ENCODE data around the gene ITPKA. TPM values are rescaled to one million over a fixed set of nuclear protein-coding genes. Genes with fewer than 3 reads are reported as not detected.
A peak's percentile ranks its signal among the peaks of the same experiment; 100 is the strongest.
"Not testable (repeated sequence)": the region's sequence is repeated elsewhere in the genome, so short reads cannot be mapped to it uniquely, and the experiment has no call there.

ITPKA gene
- polyA plus RNA-seq (ENCODE audit: insufficient read length in 4 of 4), result under 1 TPM; 0.55 to 0.91 (median 0.78) TPM

- no peak for DNase-seq (ENCODE audit: low read depth in 4 of 4, low spot score in 2 of 4)
These were observed at the start of gene ITPKA for GRCh38 chr15:41493205-41493901. Gene ITPKA (plus strand): TSS chr15:41493874. CDS start chr15:41493928, 54 bp downstream.

DNA sequence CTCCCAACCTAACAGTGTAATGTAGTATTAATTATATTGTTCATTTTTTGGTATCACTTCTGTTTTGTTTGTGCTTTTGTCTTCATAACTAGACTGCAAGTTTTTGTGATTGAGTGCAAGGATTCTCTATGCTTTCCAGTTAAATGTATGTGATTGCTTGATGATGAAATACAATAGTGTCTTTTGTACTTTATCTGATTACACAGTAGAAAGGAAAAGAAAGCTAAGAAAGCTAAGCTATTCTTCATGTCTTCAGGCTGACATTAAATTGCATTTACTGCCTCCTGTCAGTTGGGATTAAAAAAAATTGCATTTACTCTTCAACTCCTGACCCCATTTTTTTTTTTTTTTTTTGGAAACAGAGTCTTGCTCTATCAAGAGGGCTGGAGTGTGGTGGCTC, 48.3 kb upstream of the ITPKA start:
- no peak for DNase-seq (ENCODE audit: low read depth in 4 of 4, low spot score in 2 of 4)

DNA sequence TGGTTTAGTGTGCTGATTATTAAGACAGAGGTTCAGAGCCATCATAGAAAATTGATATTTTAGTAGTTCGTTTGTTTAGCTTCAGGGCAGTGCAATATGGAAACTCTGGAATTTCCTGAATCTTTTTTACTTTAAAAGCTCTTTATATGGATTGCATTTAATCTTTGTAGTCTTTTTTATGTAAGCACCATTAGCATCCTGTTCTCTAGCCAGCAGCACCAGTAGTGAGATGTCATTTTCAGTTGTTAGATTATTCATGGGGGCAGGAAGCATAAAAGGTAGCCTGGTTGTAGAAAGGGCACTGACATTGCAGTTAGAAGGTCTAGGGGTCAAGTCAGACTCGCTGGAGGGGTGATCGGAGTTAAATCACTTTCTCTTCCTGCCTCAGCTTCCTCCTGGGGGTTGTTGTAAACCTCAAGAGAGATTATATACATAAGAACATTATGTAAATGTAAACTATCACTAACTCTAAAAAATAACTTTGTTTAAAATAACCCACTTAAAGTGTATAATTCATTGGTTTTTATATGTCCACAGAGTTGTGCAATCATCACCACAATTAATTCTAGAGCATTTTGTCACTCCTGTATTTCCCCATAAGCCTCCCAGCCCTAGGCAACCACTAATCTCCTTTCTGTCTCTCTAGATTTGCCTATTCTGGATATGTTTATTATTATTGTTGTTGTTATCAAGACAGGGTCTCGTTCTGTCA, 31.4 kb upstream of the ITPKA start:
- no peak for DNase-seq (ENCODE audit: low read depth in 4 of 4, low spot score in 2 of 4)

DNA sequence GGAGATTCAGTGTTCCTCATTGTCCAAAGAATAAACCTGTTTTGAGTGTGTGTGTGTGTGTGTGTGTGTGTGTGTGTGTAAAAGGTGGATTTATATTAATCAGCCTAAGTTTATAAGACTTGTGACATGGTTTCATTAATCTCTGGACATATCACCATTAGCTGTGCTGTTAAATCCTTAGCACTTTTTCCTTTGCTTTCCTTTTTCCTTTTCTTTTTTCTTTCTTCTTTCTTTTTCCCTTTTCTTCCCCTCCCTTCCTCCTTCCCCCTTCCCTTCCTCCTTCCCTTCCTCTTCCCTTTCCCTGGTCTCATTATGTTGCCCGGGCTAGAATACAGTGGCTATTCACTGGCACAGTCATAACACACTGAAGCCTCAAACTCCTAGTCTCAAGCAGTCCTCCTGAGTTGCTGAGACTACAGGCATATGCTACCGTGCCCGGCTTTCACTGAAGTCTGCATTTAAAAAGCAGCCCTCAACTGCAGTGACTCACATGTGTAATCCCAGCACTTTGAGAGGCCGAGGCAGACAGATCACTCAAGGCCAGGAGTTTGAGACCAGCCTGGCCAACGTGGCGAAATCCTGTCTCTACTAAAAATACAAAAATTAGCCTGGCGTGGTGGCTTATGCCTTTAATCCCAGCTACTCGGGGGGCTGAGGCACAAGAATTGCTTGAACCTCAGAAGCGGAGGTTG, 28.6 kb upstream of the ITPKA start:
- no peak for DNase-seq (ENCODE audit: low read depth in 4 of 4, low spot score in 2 of 4)

DNA sequence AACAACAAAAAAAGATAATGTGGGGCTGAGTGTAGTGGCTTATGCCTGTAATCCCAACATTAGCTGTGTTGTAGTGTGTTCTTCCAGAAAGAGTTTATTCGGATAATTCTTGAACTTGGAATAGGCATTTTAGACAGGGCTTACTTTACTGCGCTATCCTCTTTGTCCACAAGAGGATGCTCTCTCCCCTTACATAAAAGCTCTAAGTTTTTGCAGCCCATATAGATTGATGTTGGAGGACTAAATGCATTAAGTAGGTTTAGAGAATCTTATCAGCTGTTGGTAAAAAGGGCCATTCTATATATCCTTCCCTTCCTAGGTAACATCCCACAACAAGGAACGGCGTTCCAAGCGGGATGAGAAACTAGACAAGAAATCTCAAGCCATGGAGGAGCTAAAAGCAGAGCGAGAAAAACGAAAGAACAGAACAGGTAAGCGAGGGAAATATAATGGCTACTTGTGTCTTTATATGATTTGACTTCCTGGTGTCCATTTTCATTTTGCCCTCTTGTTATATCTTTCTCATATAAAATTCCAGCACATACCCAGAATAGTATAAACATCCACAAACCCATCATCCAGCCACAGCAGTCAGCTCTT, 27.8 kb upstream of the ITPKA start:
- peak in 2 of 4 donors; percentile 16 to 33 for DNase-seq (ENCODE audit: low read depth in 4 of 4, low spot score in 2 of 4)

- DNase-seq (ENCODE audit: low read depth in 4 of 4, low spot score in 2 of 4), result no peak
These were observed 27.0 kb upstream of the ITPKA start for GRCh38 chr15:41466711-41467110.

DNA sequence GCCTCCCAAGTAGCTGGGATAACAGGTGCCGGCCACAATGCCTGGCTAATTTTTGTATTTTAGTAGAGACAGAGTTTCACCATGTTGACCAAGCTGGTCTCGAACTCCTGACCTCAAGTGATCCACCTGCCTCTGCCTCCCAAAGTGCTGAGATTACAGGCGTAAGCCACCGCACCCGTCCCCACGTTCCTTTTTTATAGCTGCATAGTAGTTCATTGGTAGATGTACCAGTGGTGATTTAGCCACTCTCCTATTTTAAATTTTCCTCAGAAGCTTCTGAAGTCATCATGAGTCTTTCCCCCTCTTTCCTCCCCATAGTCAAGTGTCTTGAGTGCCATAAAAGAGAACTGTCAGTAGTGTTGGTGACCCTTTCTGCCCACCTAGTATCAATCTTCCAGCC, 24.0 kb upstream of the ITPKA start:
- not testable (repeated sequence) for DNase-seq (ENCODE audit: low read depth in 4 of 4, low spot score in 2 of 4)

DNA sequence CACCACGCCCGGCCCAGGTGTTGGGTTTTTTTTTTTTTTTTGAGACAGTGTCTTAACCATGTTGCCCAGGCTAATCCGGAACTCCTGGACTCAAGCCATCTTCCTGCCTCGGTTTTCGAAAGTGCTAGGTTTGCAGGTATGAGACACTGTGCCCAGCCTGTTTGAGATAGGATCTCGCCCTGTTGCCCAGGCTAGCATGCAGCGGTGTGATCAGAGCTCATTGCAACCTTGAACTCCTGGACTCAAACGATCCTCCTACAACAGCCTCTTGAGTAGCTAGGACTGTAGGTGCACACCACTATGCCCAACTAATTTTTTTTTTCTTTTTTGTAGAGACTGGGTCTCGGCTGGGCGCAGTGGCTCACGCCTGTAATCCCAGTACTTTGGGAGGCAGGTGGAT, 20.3 kb upstream of the ITPKA start:
- DNase-seq (ENCODE audit: low read depth in 4 of 4, low spot score in 2 of 4), result no peak

DNA sequence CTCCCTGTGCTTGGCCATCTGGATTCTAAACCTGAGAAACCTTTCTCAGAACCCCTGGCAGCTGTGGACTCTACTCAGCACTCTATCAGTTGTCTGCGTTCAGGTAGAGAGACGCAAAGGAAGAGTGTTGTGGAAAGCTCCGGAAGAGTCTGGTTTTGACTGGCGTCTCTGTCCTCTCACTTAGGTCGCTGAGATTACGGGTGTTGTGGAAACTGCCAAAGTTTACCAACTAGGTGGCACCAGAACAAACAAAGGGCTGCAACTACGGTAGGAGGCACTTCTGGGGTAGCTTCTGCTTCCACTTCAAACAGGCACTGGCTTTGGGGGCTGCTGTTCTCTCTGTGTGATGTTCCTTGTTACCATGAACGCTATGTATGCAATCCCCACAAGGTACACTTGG, 19.2 kb upstream of the ITPKA start:
- no peak for DNase-seq (ENCODE audit: low read depth in 4 of 4, low spot score in 2 of 4)

DNA sequence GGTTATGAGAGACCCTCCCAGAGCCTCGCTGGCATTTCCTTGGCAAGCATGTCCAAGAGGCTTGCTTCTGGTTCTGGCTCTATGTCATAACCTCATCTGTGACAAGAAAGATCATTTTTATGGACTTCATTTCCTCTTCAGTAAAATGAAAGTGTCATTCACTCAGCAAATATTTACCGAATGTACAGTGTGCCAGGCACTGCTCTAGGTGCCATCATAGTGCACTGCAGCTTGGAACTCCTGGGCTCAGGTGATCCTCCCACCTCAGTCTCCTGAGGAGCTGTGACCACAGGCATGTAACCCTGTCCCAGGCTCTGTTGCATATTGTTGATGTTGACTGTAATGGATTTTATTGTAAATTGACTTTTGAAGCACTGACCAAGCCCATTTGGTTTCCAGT, 18.7 kb upstream of the ITPKA start:
- DNase-seq (ENCODE audit: low read depth in 4 of 4, low spot score in 2 of 4), result no peak

- no peak for DNase-seq (ENCODE audit: low read depth in 4 of 4, low spot score in 2 of 4)
These were observed 17.1 kb upstream of the ITPKA start for GRCh38 chr15:41476416-41477048.

DNA sequence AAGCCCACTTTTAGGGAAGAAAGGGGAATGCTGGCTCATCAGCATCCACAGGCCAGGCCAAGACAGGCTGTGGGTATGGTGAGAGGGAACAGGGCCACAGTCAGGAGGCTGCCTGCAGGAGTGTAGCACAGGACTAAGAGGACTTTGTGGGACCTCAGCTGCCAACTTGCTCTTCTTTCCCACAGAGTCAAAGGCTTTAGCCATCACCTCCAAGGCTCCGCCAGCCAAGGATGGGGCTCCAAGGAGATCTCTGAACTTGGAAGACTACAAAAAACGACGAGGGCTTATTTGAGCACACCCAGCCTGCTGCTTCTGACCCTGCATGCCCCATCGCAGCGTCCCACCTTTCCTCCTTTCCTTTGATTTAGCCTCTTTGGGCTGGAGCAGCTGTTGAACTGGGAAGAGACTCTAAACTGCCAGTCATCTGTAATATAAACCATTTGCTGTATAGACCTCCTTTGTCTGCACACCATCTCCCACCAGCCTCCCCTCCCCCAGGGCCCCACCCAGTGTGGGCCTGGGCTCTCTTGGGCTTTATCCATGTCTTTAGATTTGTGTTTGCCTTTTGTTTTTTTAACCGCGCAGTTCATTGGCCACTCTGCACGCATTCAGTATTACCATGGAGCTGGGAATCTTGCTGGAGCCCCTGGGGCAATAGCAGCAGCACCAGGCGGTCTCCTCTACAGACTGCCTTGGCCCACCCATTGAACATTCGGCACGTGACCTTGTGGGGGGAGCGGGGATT, 13.1 kb upstream of the ITPKA start:
- no peak for DNase-seq (ENCODE audit: low read depth in 4 of 4, low spot score in 2 of 4)

DNA sequence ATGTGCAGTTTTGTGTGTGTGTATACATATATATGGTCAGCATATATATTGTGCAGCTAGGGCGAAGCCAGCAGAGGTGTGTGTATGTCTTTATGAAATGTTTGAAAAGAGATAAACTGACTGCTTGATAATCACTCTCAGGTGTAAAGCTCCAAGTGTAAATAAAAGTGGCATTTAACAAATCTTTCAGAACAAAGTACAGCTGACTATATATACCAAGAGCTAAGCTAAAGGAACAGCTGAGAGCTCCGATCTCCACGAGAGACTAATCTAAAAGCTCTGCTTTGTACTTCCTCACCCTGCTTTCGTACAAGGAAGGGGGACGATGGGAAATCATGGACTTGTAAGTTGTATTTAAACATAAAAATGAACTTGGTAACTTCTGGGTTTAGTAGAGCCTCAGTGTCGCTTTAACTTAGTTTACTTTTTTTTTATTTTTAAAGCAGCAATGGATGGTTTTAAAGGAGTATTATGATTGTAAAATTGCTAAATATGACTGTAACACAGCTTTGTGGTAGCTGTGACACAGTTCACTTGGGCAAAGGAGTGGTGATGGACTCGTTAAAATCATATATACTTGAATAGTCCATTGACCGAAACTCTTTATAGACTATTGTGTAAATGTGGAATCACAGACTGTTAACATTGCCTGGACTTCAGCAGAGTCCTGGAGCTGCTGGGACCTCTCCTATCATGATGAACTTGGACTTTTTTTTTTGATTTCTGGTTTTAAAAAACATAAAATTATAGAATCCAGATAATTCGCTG, 11.4 kb upstream of the ITPKA start:
- no peak for DNase-seq (ENCODE audit: low read depth in 4 of 4, low spot score in 2 of 4)

GRCh38 chr15:41483115-41483514, 10.6 kb upstream of the ITPKA start:
- no peak for DNase-seq (ENCODE audit: low read depth in 4 of 4, low spot score in 2 of 4)

DNA sequence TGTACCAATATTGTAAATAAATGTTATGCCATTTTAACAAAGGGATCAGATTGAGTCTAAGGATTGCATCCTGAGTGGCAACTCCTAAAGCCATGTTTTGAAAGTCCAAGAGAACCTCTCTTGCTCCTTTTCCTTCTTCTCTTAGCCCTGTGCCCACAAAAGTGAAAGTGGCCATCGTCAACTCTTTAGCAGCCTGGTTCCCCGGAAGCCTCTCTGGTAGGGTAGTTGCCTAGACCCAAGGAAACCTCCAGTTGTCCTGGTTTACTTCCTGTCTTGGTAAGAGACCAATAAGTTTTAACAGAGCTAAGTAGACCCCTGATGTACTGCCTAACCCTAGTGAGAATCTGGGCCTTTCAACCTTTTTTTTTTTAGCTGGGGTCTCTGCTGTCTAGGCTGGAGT, 10.2 kb upstream of the ITPKA start:
- no peak for DNase-seq (ENCODE audit: low read depth in 4 of 4, low spot score in 2 of 4)

DNA sequence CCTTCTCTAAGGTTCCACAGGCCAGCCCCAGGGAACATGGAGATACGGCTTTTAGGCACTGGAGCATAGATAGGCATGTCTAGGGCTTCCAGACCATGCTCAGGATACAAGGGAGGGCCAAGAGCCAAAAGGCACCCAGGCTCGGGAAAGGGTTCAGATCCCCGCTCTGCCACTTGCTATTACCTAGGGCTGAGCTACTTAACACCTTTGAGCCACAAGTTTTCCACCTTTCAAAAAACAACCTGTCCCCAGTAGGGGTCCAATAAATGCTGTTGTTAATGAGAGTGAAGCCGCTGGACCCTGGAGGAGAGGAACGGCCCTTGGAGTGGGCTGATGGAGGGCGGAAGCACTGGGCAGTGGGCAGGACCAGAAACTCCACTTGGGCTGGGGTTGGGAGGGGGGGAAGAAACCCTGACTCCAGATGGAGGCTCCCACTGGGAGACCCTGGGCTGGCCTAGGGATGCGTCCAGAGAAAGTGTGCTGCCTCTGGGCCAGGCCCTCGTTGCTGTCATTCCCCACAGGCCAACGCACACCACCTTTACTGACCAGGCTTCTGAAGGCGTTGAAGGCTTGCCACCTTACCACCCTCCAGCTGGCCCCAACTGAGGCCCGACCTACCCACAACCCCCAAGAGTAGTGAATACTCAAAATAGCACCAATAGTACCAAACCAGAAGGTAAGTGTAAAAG, 8.6 kb upstream of the ITPKA start:
- no peak for DNase-seq (ENCODE audit: low read depth in 4 of 4, low spot score in 2 of 4)

DNA sequence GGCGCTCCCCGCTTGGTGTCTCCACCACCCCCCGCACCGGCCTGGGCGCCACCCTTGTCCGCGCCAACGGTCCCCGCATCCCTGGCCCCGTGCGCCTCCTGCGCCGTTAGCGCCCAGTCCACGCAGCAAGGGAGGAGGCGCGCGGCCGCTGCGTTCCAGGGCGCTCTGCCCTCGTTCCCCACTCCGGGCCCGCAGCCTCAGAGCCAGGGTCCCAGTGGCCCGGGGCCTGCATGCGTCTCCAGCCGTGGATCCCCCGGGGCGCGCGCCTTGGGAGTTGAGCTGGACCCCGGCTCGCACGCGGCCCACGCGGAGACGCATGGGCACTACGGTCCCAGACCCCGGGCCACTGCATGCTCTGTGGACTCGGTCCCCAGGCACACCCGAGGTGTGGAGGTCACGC, 7.4 kb upstream of the ITPKA start:
- DNase-seq (ENCODE audit: low read depth in 4 of 4, low spot score in 2 of 4), result no peak

- no peak for DNase-seq (ENCODE audit: low read depth in 4 of 4, low spot score in 2 of 4)
These were observed 6.3 kb upstream of the ITPKA start for GRCh38 chr15:41487381-41487780.

- no peak for DNase-seq (ENCODE audit: low read depth in 4 of 4, low spot score in 2 of 4)
These were observed 5.9 kb upstream of the ITPKA start for GRCh38 chr15:41487802-41488201.
